RPMI7951 (cell line): ENCODE data around the gene ATP6V1E1. TPM values are rescaled to one million over a fixed set of nuclear protein-coding genes. Genes with fewer than 3 reads are reported as not detected.

ENCODE experiments used
- DNase-seq: peaks from one replicate; pipeline ENCODE4 v3.0.0-alpha.2; 2012; ENCODE audit warnings: low read depth
- total RNA-seq: library from RNA; depleted of rRNA; stranded (reverse); fragments of >200 nt; shearing (Covaris generic); gene quantifications from 2 replicates; pipeline ENCODE4 v1.2.3, GENCODE V29; 2014; rRNA removed

Gene ATP6V1E1
- total RNA-seq, 1 experiment from 2014 or later = 134 TPM

GRCh38 chr22:17542452-17542851 lies 86.1 kb downstream of the ATP6V1E1 start:
- no peak for DNase-seq

Other genes with a start within 250 kb of the ATP6V1E1 start
- gene SLC25A18, start 65.3 kb downstream of the ATP6V1E1 start, total RNA-seq = not detected in 2 replicates
- 40.8 and 41.1 TPM in 2 replicates for gene BCL2L13, start 10.0 kb upstream of the ATP6V1E1 start, total RNA-seq
- 30.4 and 36.7 TPM in 2 replicates for gene BID, start 145.7 kb upstream of the ATP6V1E1 start, total RNA-seq